Rectal smooth muscle tissue (tissue), 1 donor: ENCODE measurements around the gene RRAGA.
"Not testable (repeated sequence)": the region's sequence is repeated elsewhere in the genome, so short reads cannot be mapped to it uniquely, and the experiment has no call there.

ENCODE experiments used
- H3K27ac ChIP-seq: one replicate; pipeline ENCODE4 v1.7.0; 2013; ENCODE audit warnings: low read depth, low read length, inconsistent platforms
- H3K27me3 ChIP-seq: one replicate; pipeline ENCODE4 v1.7.0; 2013; ENCODE audit warnings: low read length; ENCODE audit not compliant: control insufficient read depth, insufficient read depth
- H3K36me3 ChIP-seq: one replicate; pipeline ENCODE4 v1.7.0; 2013; ENCODE audit warnings: low read length; ENCODE audit not compliant: control insufficient read depth, insufficient read depth
- H3K4me1 ChIP-seq: one replicate; pipeline ENCODE4 v1.7.0; 2013; ENCODE audit warnings: low read length; ENCODE audit not compliant: control insufficient read depth, insufficient read depth
- H3K4me3 ChIP-seq: one replicate; pipeline ENCODE4 v1.7.0; 2013; ENCODE audit warnings: low read length
- H3K9ac ChIP-seq: one replicate; pipeline ENCODE4 v1.7.0; 2013; ENCODE audit warnings: low read length

Gene RRAGA

DNA sequence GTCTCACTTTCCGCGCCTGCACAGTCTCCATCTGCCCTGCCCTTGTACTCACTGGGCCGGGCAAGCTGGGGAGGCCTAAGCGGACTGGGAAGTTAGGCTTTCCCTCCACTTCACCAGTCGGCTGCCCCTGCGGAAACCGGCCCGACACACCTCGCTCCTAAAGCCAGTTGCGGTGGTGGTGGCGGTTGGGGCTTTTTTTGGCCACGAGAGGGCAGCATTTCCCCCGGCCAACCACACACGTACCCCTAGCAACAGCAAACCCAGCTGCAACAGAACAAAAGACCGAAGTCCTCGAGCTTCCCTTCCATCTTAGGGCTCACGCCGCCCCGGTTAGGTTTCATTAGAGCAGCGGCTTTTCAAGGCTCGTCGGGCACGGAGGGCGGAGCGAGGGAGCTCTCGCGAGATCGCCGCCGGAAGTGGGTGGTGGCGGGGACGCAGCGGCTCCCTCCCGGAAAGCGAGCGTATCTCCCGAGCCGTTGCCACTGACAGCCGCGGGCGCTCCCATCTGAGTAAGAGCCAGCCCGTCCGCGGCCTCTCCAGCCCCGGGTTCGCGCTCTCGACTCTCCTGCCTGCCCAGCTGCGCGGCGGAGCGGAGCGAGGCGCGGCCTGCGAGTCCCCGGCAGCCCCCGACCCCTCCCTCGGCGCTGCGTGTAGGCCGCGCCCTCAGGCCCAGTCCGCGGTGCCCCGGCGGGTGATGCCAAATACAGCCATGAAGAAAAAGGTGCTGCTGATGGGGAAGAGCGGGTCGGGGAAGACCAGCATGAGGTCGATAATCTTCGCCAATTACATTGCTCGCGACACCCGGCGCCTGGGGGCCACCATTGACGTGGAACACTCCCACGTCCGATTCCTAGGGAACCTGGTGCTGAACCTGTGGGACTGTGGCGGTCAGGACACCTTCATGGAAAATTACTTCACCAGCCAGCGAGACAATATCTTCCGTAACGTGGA lies at the start of gene RRAGA:
Gene RRAGA (plus strand): TSS at position 462 of the 951 bp plus-strand sequence. CDS start 233 bp downstream, at position 695.
- Histone ChIP-seq H3K27ac (peak within 1 kb of the TSS; percentile 91), H3K4me3 (peak within 1 kb of the TSS; percentile 99), H3K36me3 (no peaks in the 10 kb centered on the region), H3K9ac (peak within 1 kb of the TSS; percentile 96), H3K27me3 (no peaks in the 10 kb centered on the region), H3K4me1 (peaks cover 12% of the 10 kb centered on the region)

DNA sequence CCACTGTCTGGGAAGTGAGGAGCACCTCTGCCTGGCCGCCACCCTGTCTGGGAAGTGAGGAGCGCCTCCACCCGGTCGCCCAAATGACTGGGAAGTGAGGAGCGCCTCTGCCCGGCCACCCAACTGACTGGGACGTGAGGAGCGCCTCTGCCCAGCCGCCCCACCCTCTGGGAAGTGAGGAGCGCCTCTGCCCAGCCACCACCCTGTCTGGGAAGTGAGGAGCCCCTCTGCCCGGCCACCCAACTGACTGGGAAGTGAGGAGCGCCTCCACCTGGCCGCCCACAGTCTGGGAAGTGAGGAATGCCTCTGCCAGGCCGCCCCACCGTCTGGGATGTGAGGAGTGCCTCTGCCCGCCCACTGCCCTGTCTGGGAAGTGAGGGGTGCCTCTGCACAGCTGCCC lies 49.1 kb upstream of the RRAGA start:
- Histone ChIP-seq H3K27me3 (no peaks in the 10 kb centered on the region), H3K4me1 (no peaks in the 10 kb centered on the region), H3K36me3 (no peaks in the 10 kb centered on the region), H3K4me3 (no peak overlapping the region), H3K9ac (no peak overlapping the region), H3K27ac (no peak overlapping the region)

DNA sequence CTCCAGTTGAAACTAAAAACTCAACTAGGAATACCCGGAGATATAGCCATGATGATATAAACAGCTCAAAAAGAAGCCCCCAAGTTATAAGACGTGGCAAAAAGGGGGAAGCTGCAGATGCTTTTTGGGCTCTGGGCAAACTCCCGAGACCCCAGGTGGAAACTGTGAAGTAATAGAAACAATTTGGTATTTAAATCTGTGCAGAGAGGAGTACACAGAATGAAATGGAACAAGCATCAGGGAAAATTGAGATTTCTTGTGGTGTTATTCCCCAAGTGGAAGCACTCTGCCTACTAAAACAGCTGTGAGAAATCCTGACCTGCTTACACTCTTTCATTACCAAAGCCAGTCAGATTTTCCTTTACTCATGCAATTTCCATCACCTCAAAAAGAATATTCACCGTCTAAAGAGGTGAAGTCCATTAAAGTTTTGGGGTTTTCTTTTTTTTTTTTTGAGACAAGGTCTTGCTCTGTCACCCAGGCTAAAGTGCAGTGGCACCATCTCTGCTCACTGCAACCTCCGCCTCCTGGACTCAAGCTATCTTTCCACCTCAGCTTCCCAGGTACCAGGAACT lies 39.7 kb upstream of the RRAGA start:
- H3K27me3 ChIP-seq: no peaks in the 10 kb centered on the region
- H3K9ac ChIP-seq: no peak overlapping the region
- H3K36me3 ChIP-seq: no peaks in the 10 kb centered on the region
- peaks cover 2% of the 10 kb centered on the region for H3K4me1 ChIP-seq
- no peak overlapping the region for H3K27ac ChIP-seq
- no peak overlapping the region for H3K4me3 ChIP-seq

GRCh38 chr9:19018201-19018600 lies 31.0 kb upstream of the RRAGA start:
- H3K9ac ChIP-seq: no peak overlapping the region
- no peak overlapping the region for H3K27ac ChIP-seq
- H3K27me3 ChIP-seq: no peaks in the 10 kb centered on the region
- H3K4me1 ChIP-seq: no peaks in the 10 kb centered on the region
- H3K4me3 ChIP-seq: no peak overlapping the region
- H3K36me3 ChIP-seq: no peaks in the 10 kb centered on the region

- Histone ChIP-seq H3K27me3 (no peaks in the 10 kb centered on the region), H3K4me1 (no peaks in the 10 kb centered on the region), H3K9ac (no peak overlapping the region), H3K4me3 (no peak overlapping the region), H3K36me3 (no peaks in the 10 kb centered on the region), H3K27ac (no peak overlapping the region)
Observed at GRCh38 chr9:19020886-19021455, 28.3 kb upstream of the RRAGA start.

GRCh38 chr9:19021649-19022048 lies 27.6 kb upstream of the RRAGA start:
- not testable (repeated sequence) for H3K27ac ChIP-seq, H3K27me3 ChIP-seq, H3K4me3 ChIP-seq, H3K4me1 ChIP-seq, H3K9ac ChIP-seq, H3K36me3 ChIP-seq

DNA sequence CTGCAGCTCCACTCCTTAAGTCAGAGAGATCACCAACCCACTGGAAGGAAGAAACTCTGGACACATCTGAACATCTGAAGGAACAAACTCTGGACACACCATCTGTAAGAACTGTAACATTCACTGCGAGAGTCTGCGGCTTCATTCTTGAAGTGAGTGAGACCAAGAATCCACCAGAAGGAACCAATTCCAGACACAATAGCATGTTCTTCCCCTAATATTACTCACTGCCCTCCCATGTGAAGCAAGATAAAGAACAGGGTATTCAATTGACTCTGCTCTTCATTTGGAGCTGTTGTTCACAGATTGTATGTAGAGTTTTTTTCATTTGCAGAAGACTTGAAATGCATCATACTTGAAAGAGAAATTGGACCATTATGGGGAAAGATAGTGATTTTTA lies 27.0 kb upstream of the RRAGA start:
- H3K27ac ChIP-seq: no peak overlapping the region
- no peak overlapping the region for H3K9ac ChIP-seq
- H3K27me3 ChIP-seq: no peaks in the 10 kb centered on the region
- no peak overlapping the region for H3K4me3 ChIP-seq
- H3K4me1 ChIP-seq: no peaks in the 10 kb centered on the region
- H3K36me3 ChIP-seq: no peaks in the 10 kb centered on the region

DNA sequence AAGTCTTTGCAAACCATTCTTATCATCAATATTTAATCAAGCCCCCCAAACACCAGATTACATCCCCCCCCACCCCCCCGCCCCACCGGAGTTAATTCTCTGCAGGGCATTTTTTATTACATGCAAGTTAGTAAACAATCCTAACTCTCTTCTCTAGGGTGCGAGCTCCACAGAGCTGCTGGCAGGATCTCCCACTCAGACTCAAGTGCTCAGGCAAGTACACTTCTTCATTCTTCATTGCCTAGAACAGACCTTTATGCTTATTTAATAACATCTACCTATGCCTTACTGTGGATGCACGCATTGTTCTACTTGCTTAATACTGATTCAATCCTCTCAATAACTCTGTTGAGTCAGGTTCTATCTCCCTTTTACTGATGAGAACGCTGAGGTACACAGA lies 26.1 kb upstream of the RRAGA start:
- no peak overlapping the region for H3K9ac ChIP-seq
- no peaks in the 10 kb centered on the region for H3K4me1 ChIP-seq
- no peaks in the 10 kb centered on the region for H3K27me3 ChIP-seq
- H3K36me3 ChIP-seq: no peaks in the 10 kb centered on the region
- H3K4me3 ChIP-seq: no peak overlapping the region
- no peak overlapping the region for H3K27ac ChIP-seq

GRCh38 chr9:19026375-19026774 lies 22.9 kb upstream of the RRAGA start:
- no peaks in the 10 kb centered on the region for H3K27me3 ChIP-seq
- no peak overlapping the region for H3K9ac ChIP-seq
- no peaks in the 10 kb centered on the region for H3K36me3 ChIP-seq
- no peak overlapping the region for H3K27ac ChIP-seq
- H3K4me3 ChIP-seq: no peak overlapping the region
- no peaks in the 10 kb centered on the region for H3K4me1 ChIP-seq

GRCh38 chr9:19027825-19028224 lies 21.4 kb upstream of the RRAGA start:
- no peaks in the 10 kb centered on the region for H3K27me3 ChIP-seq
- H3K9ac ChIP-seq: no peak overlapping the region
- no peak overlapping the region for H3K27ac ChIP-seq
- no peaks in the 10 kb centered on the region for H3K36me3 ChIP-seq
- H3K4me3 ChIP-seq: no peak overlapping the region
- no peaks in the 10 kb centered on the region for H3K4me1 ChIP-seq

- no peak overlapping the region for H3K9ac ChIP-seq
- H3K27me3 ChIP-seq: no peaks in the 10 kb centered on the region
- no peak overlapping the region for H3K27ac ChIP-seq
- no peak overlapping the region for H3K4me3 ChIP-seq
- H3K36me3 ChIP-seq: no peaks in the 10 kb centered on the region
- no peaks in the 10 kb centered on the region for H3K4me1 ChIP-seq
Observed at GRCh38 chr9:19028835-19029451, 20.3 kb upstream of the RRAGA start.

DNA sequence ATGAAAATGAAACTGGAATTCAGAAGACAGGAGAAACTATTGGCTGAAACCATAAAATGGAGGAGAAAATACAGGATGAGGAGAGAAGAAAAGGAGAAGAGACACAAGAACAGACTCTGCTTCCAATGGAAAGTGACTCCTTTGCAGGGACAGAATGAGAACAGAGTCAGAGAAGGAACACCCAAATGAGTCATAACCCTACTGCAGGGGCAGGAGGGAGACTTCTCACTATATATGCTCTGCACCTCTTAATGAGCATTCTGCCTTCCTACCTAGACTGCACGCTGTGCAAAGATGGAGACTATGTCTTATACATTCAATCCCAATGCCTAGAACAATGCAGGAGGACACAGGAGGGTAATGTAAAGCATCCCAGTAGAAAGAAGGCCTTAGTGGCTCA lies 18.3 kb upstream of the RRAGA start:
- Histone ChIP-seq H3K4me3 (no peak overlapping the region), H3K27ac (no peak overlapping the region), H3K27me3 (no peaks in the 10 kb centered on the region), H3K4me1 (no peaks in the 10 kb centered on the region), H3K9ac (no peak overlapping the region), H3K36me3 (no peaks in the 10 kb centered on the region)
